Cardiac septum (tissue), 1 donor: ENCODE results near the gene PSMB10. TPM values are rescaled to one million over a fixed set of nuclear protein-coding genes. Genes with fewer than 3 reads are reported as not detected.

ENCODE experiments used
- total RNA-seq: library from RNA; stranded (reverse); fragmentation: NEBNext Ultra II Directional; extraction: Animal tissue kit (Norgen Biotek cat#: 25700); gene quantifications from one replicate; pipeline ENCODE4 v1.2.1, GENCODE V29; 2021
- donor health status: DM: no; HTN: no; CAD: no.

Gene PSMB10
- total RNA-seq, 1 donor from 2014 or later, result 66.1 TPM

Other genes with a start within 250 kb of the PSMB10 start
- gene GFOD2, start 217.5 kb downstream of the PSMB10 start, total RNA-seq, result 10.7 TPM
- 16.4 TPM for gene RANBP10, start 130.3 kb downstream of the PSMB10 start, total RNA-seq
- gene TSNAXIP1, start 130.0 kb downstream of the PSMB10 start, total RNA-seq, result 0.51 TPM
- gene THAP11, start 94.5 kb downstream of the PSMB10 start, total RNA-seq, result 23.0 TPM
- 87.1 TPM for gene NUTF2, start 89.9 kb downstream of the PSMB10 start, total RNA-seq
- gene CENPT, start 89.2 kb downstream of the PSMB10 start, total RNA-seq, result 27.9 TPM
- gene EDC4, start 63.8 kb downstream of the PSMB10 start, total RNA-seq, result 43.8 TPM
- gene NRN1L, start 52.0 kb downstream of the PSMB10 start, total RNA-seq, result 2.1 TPM
- gene PSKH1, start 43.6 kb downstream of the PSMB10 start, total RNA-seq, result 22.6 TPM
- not detected for gene CTRL, start 5.0 kb downstream of the PSMB10 start, total RNA-seq
- 29.8 TPM for gene LCAT, start 7.3 kb upstream of the PSMB10 start, total RNA-seq
- 121 TPM for gene SLC12A4, start 31.8 kb upstream of the PSMB10 start, total RNA-seq
- not detected for gene DPEP3, start 43.6 kb upstream of the PSMB10 start, total RNA-seq
- 0.78 TPM for gene DPEP2, start 62.6 kb upstream of the PSMB10 start, total RNA-seq
- gene DPEP2NB, start 79.1 kb upstream of the PSMB10 start, total RNA-seq, result not detected
- gene DDX28, start 86.4 kb upstream of the PSMB10 start, total RNA-seq, result 8.6 TPM
- 6.4 TPM for gene DUS2, start 86.4 kb upstream of the PSMB10 start, total RNA-seq
- gene NFATC3, start 148.5 kb upstream of the PSMB10 start, total RNA-seq, result 22.9 TPM